DMS153 treated with DMSO at 0.1 percent for 48 hours (cell line): ENCODE data around the gene LSAMP.

Experiments
- DNase-seq: peaks from one replicate; lab custom pipeline; 2025; ENCODE audit not compliant: unreplicated experiment; lab: John Stamatoyannopoulos, UW

Gene LSAMP

GRCh38 chr3:116367761-116368395 is 77.4 kb downstream of the LSAMP start:
- DNase-seq = no peak

DNA sequence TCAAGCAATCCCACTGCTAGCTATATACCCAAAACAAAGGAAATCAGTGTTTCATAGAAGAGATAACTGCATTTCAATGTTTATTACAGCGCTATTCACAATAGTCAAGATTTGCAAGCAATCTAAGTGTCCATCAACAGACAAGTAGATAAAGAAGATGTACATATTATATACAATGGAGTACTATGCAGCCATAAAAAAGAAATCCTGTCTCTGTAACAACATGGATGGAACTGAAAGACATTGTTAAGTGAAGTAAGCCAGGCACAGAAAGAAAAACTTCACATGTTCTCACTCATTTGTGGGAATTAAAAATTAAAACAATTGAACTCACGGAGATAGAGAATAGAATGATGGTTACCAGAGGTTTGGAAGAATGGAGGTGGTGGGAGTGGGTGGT is 89.2 kb downstream of the LSAMP start:
- DNase-seq = no peak

GRCh38 chr3:116354382-116354781 is 90.9 kb downstream of the LSAMP start:
- DNase-seq = no peak

- no peak for DNase-seq
Measured at GRCh38 chr3:116350119-116350733, 95.1 kb downstream of the LSAMP start.

DNA sequence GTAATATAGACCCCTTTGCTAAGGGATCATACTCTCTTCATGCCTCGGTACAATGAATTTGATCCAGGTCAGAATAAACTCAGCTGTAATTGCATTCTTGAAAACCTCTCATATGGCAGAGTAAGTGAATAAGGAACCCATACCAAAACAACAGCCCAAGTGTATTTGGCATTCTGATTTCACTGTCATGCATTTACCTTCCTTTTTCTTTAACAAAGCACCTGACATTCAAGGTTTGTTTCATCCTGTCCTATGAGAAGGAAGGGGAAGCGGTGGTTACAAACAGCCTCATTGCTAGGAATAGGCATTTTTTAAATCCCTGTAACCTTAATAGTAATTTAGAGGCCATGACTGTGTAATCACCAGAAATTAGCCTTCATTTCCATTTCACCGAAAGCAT is 97.1 kb downstream of the LSAMP start:
- DNase-seq = no peak

- no peak for DNase-seq
Measured at GRCh38 chr3:116342499-116342898, 102.8 kb downstream of the LSAMP start.

- DNase-seq = no peak
Measured at GRCh38 chr3:116341899-116342298, 103.4 kb downstream of the LSAMP start.

DNA sequence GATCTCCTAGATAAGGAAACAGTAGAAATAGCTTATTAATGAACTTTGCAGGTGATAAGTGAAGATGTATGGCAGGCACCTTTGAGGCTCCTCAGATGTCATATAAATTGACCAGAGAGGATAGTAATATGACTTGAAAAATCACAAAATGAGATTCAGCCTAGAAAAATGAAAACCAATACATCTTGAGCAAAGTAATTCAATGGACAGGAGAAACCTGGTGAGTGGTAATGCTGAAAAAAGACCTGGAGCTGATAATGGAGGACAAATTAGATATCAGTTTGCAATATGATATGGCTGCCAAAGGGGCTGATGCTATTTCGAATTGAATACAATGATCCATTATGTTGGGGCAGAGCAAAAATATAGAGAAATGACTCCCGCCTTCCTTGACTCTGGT is 103.9 kb downstream of the LSAMP start:
- DNase-seq = no peak

DNA sequence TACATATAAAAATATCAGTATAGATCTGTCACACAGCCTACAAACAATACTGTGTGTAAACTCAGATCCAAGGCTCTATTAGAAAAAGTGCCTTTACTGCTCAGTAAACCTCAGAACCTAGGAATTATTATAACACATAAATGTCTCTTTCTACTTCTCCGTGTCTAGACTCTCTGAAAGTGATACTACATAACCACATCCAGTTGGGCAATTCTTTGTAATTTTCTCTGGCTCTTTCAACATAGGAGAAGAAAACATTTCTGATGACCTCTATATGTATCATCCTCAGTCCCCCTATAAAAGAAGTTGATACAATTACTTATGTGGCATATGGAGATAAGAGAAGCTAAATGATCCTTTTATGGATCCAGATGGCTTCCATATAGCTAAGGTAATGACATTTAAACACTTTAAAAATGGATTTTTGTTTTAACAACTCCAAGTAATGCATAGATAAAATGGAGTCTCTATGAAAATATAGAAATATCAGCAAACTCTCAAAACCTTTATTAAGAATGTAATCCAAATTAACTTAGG is 104.5 kb downstream of the LSAMP start:
- no peak for DNase-seq

DNA sequence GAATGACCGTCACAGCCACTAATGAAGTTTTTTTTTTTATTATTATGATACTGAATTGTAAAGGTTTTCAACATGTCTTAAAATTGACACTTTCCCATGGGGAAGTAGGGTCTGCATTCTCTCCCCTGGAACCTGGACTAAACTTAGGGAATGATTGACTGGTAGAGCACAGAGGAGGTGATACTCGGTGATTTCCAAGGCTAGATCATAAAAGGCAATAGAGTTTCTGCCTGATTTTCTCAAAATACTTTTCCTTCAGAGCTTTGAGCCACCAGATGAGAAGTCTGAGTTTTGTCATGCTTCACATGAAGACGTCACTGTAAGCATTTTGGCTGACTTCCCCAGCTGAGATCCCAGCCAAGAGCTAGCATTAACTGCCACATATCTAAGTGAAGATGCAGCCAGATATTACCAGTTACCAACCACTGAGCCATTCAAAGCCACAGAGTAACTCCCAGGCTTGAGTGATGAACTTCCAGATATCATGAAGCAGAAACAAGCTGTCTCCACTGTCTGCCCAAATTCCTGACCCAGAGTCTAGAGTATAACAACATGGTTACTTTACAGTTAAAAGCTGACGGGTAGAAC is 105.8 kb downstream of the LSAMP start:
- DNase-seq = no peak

GRCh38 chr3:116338713-116339112 is 106.6 kb downstream of the LSAMP start:
- no peak for DNase-seq

- no peak for DNase-seq
Measured at GRCh38 chr3:116337229-116337628, 108.1 kb downstream of the LSAMP start.

DNA sequence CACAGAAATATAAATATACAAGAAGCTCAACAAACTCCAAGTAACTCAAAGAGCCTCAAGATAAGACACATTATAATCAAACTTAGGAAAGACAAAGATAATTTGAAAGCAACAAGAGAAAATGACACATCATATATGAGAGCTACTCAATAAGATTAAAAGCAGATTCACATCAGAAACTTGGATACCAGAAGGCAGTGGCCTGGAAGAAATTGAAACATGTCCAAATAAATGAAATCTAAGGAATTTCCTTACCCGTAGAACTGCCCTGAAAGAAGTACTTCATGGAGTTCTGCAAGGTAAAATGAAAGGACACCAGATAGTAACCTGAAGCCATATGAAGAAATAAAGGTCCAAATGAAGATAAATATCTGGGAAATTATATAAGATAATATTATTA is 113.9 kb downstream of the LSAMP start:
- no peak for DNase-seq

DNA sequence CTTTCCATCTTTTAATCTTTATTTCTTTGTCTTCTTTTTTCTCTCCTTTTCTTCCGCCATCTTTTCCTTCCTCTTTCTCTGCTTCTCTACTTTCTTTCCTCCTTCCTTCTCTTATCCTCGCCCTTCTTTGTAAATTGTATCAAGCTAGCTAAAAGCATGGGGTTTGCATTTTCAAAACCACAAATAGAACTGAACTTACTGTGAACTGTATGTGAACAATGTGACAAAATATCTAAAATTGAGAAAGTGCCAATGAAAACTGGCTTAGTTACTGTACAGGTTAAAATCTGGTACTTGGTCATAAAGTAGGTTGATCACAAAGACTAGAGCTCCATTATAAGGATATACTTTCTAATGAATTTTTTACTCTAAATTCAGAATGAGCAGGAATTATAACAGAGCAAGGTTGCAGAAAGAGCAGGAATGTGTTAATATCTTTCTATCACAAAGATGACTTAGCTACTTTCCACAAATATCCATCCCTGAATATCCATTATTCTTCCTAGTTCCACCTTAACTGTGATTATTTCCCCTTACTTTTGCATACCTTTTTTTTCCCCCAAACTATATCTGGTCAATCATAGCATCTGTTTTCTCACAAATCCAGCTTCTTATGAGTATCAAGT is 122.4 kb downstream of the LSAMP start:
- DNase-seq = no peak

DNA sequence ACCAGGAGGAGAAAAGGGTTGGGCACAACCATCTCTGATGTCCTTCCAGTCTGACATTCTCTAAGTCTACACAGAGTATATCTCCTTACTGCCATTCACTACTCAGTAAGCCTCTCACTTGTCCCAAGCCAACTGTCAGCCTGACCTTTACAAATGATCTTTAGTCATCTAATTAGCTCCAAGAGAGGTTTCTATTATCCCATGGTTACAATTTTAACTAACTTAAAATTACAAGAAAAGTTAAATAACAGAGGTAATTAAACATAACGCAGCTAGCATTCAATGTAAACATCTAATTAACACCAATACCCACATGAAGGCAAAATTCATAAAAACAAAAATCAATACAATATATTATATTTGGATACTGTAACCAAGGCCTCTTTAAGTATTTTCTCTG is 126.9 kb downstream of the LSAMP start:
- DNase-seq = no peak

DNA sequence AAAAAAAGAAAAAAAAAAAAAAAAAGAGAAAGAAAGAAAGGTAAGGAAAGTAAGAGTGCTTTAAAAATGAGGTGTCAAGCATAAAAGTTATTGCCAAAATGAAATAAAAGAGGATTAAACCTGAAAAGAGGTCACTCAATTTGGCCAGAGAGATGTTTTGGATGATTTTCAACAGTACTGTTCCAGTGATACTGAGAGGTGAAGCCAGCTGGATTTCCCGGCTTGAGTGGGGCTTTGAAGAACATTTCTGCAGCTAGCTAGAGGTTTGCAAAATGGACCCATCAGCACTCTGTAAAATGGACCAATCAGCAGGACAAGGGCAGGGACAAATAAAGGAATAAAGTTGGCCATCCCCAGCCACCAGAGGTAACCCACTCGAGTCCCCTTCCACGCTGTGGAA is 128.5 kb downstream of the LSAMP start:
- no peak for DNase-seq

GRCh38 chr3:116314476-116314875 is 130.8 kb downstream of the LSAMP start:
- no peak for DNase-seq

GRCh38 chr3:116306720-116307119 is 138.6 kb downstream of the LSAMP start:
- DNase-seq = no peak

DNA sequence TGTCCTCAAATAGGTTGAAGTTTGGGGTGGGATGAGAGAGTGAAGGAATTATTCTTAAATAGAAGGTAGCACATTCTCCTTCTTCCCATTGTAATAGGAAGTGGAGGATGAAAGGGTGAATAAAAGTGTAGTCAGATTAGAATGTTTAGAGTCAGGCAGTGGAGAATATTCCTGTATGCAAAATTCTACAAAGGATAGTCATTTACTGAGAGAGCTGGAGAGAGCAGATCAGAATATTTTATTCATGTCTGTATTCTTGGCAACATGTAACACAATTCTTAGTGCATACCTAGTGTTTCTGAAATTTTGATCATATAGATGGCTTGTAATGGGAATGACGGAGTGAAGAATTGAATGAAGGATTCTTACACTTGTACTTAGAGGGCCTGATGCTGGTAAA is 139.1 kb downstream of the LSAMP start:
- no peak for DNase-seq

DNA sequence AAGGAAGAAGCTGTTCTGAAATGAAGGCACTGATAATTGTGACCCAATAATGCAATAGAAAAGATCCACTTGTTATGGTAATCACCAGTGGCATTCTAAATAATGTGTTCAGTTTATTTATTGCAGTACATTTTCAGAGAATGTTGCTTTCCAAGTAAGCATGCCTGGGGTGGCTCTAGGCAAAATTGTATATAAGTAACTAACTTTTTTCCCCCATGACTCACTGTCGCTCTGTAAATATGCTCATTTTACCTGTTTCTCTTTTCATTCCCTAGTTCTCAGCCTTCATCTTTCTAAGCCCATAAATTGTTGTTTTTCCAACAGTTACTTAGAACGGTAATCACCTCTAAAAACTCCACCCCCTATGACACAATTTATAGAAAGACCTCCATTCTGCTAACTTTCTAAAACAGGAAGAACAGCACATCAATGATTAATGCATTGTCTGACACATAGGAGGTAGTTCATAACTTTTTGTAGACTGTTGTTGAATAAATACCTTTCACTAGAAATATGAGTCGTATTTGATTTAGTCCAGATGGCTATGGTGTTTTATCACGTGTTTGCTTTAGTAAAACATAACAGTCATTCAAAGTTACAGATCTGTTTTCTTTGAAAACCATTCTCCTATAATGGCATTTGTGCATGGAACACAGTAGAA is 143.1 kb downstream of the LSAMP start:
- DNase-seq = no peak

DNA sequence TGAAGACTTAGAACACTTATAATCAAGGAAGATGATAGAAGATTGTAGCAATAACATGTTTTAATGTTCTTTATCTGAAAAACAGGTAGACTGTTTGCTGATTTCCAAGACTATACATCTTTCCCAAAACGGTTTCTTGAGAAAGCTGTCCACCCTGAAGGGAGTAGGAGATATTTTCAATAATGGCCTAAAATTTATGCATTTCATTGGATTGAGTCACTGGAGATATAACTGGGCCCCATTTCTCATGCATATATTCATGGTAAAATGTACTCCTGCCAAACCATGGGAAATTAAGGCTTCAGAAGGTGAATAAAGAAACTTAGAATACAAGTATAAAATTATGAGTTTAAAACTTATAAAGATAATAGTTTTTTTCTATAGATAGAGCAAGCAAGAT is 143.9 kb downstream of the LSAMP start:
- no peak for DNase-seq

GRCh38 chr3:116300226-116300625 is 145.1 kb downstream of the LSAMP start:
- DNase-seq = no peak
